GM23338 (cell line): ENCODE measurements around the gene RDH5.

ENCODE experiments used
- CREB1 ChIP-seq: fragments of 250-450 bp; sonication (Bioruptor Pico); IDR thresholded peaks from 2 replicates; pipeline ENCODE4 v1.5.0; 2020; ENCODE audit warnings: low read depth, mild to moderate bottlenecking, moderate library complexity
- CTCF ChIP-seq, 2 experiments: fragments of 200-600 bp in 1 of 2; sonication (generic) in 1 of 2; conservative IDR thresholded peaks; 2 replicates each; pipeline versions ENCODE4 v1.5.1 to v1.6.1; 2016 to 2017; ENCODE audit warnings: antibody characterized with exemption in 2 of 2, low read depth in 2 of 2, mild to moderate bottlenecking in 2 of 2, moderate library complexity in 1 of 2
- EZH2 ChIP-seq: fragments of 200-600 bp; sonication (generic); IDR thresholded peaks from one replicate; pipeline ENCODE4 v1.8.0; 2017; ENCODE audit warnings: antibody characterized with exemption, mild to moderate bottlenecking, low read depth; ENCODE audit not compliant: unreplicated experiment
- EZH2phosphoT487 ChIP-seq: fragments of 200-600 bp; sonication (generic); IDR thresholded peaks from one replicate; pipeline ENCODE4 v1.8.1; 2018; ENCODE audit warnings: antibody characterized with exemption; ENCODE audit not compliant: unreplicated experiment
- JUNB ChIP-seq: IDR thresholded peaks from one replicate; pipeline ENCODE4 v1.6.1; 2016; ENCODE audit warnings: antibody characterized with exemption; ENCODE audit not compliant: unreplicated experiment
- NANOG ChIP-seq: IDR thresholded peaks from 2 replicates; pipeline ENCODE4 v1.6.1; 2016; ENCODE audit warnings: antibody characterized with exemption, borderline replicate concordance
- POLR2AphosphoS5 ChIP-seq: IDR thresholded peaks from 2 replicates; pipeline ENCODE4 v1.6.1; 2016; ENCODE audit warnings: antibody characterized with exemption, low read depth
- REST ChIP-seq: IDR thresholded peaks from one replicate; pipeline ENCODE4 v1.6.1; 2018; ENCODE audit warnings: antibody characterized with exemption; ENCODE audit not compliant: unreplicated experiment
- STAT1 ChIP-seq: IDR thresholded peaks from one replicate; pipeline ENCODE4 v1.6.1; 2016; ENCODE audit warnings: antibody characterized with exemption; ENCODE audit not compliant: unreplicated experiment
- ZNF114 ChIP-seq: fragments of 250-450 bp; sonication (Bioruptor Pico); IDR thresholded peaks from 2 replicates; pipeline ENCODE4 v1.5.0; 2020; ENCODE audit warnings: mild to moderate bottlenecking, moderate library complexity
- ZNF331 ChIP-seq: fragments of 250-450 bp; sonication (Bioruptor Pico); IDR thresholded peaks from 2 replicates; pipeline ENCODE4 v1.5.0; 2020; ENCODE audit warnings: low read depth, mild to moderate bottlenecking, moderate library complexity
- TF ChIP-seq, protein P1 (sequence below): IDR thresholded peaks from 2 replicates; pipeline ENCODE4 v1.6.1; 2016; ENCODE audit warnings: antibody characterized with exemption

DNA sequence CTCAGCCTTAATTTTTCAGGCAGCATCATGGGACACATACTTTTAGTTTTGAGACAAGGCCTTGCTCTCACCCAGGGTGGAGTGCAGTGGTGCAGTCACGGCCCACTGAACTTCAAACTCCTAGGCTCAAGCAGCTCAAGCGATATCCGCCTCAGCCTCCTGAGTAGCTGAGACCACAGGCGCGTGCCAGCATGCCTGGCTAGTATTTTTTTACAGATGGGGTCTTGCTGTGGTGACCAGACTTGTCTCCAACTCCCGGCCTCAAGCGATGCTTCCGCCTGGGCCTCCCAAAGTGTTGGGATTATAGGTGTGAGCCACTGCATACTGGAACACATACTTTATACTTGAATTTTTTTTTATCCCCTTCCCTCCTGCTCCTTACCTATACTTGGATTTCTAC lies 2.8 kb downstream of the RDH5 start:
- no peak for TF ChIP-seq EZH2
- TF ChIP-seq CTCF (conservative IDR thresholded peaks at IDR 0.05; ENCODE audit: low read depth in 2 of 2), result no peak
- no peak for TF ChIP-seq POLR2AphosphoS5
- no peak for TF ChIP-seq EZH2phosphoT487
- TF ChIP-seq JUNB, result no peak
- TF ChIP-seq STAT1, result no peak
- TF ChIP-seq REST, result no peak
- no peak for TF ChIP-seq NANOG
- no peak for TF ChIP-seq ZNF331
- TF ChIP-seq, protein P1, sequence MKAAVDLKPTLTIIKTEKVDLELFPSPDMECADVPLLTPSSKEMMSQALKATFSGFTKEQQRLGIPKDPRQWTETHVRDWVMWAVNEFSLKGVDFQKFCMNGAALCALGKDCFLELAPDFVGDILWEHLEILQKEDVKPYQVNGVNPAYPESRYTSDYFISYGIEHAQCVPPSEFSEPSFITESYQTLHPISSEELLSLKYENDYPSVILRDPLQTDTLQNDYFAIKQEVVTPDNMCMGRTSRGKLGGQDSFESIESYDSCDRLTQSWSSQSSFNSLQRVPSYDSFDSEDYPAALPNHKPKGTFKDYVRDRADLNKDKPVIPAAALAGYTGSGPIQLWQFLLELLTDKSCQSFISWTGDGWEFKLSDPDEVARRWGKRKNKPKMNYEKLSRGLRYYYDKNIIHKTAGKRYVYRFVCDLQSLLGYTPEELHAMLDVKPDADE, result no peak
- no peak for TF ChIP-seq ZNF114 (CRISPR knock-in tag)
- no peak for TF ChIP-seq CREB1 (CRISPR knock-in tag)
